HG02763 (cell line): ENCODE results near the gene CTNND2.

Source experiments
- ATAC-seq: cut with Tn5 transposase; IDR thresholded peaks from one replicate; pipeline ENCODE4 v1.9.1; 2021; ENCODE audit warnings: mild to moderate bottlenecking, moderate library complexity; ENCODE audit not compliant: unreplicated experiment

CTNND2 gene

DNA sequence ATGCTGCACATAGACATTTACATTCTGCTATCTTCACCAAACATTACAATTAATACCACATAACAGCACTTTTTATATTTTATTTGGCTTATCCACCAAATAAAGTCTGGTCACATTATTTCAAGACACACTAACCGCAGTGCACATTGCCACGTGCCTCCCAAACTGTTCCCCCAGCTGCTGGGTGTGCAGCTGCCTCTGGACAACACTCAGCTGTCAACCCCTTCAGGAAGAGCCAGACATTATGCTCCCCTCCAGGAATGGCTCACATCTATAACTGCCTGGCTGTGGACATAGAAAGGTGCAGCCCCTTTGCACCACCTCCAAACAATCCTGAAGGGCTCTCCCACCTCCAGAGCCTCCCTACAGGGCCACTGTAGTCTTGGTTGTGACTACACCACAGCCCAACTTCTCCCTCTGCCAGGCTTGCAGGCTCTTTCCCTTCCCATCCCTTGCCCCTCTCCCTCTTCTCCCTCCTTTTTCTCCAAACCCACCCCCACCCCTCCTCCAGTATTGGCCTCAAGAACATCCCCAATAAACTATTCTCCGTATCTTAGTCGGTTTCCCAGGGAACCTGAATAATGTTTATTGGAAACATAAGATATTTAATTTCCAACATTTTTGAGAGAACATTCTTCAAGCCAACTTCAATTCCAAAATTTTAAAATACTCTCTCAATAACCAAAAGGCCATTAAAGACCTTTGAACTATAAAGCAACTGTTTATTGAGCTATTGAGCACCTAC, 372.3 kb downstream of the CTNND2 start:
- ATAC-seq, result no peak

DNA sequence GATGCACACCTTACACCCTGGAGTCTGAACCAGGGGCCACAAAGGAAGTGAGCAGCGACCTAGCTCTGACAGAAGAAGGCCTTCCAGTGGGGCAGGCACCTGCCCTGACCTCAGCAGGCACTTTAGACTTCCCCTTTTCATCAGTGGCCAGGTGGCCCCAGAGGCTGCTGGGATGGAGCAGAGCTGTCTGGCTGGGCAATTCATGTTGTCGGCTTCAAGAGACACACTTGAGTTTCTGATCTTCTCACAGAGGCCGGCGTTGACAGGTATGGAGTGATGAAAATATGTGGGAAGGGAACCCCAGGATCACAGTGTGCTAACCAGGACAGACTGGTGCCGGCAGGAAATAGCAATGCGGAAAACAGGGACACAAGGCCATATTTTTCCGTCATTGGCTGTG, 375.5 kb downstream of the CTNND2 start:
- ATAC-seq, result no peak

DNA sequence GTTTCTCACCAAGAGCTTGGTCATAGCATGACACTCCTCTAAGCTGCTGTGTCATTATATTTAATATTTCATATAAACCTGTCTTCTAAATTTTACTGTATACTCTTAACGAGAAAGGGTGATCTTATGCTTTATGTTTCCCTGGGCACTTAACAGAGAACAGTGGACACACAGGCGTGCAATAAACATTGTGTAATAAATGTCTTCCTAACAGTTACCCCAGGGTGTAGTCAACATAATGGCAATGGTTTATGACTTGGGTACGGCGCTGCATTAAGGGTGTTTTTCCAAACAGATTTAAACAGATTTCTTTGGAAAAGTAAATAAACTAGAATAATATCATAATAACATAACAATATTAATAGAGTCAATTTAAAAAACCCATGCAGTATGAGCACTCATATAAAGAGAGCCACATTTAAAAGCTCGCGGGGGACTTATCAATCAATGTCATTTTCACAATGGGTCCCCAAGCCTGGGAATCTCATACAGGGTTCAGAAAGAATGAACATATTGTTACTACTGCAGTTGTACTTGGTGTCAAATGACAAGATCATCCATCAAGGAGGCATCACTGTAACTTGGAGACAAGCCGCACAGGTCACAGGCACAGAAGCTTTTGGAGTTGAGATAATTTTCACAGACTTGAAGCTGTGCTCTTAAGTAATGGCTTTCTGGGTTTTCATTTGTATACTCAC, 376.4 kb downstream of the CTNND2 start:
- no peak for ATAC-seq

GRCh38 chr5:11525020-11525419, 379.2 kb downstream of the CTNND2 start:
- ATAC-seq, result no peak

DNA sequence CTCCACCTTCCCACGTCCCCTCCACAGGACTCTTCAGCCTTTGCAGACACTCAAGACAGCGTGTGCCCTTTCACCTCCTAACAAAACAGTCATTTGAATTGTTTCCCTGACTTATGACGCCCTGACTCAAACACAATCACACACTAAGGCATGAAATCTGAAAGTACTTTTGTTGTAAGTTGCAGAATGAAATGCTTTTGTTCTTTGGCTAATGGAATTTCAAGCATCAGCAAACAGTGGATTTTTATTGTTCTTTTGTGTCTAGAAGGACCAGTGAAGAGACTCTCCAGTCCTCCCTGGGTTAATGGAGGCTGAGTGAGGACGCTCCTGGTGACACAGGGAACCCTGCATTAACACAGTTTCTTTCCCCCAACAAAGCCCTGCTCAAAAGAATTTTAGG, 380.1 kb downstream of the CTNND2 start:
- no peak for ATAC-seq

- ATAC-seq, result no peak
Observed at GRCh38 chr5:11522796-11523195, 381.4 kb downstream of the CTNND2 start.

DNA sequence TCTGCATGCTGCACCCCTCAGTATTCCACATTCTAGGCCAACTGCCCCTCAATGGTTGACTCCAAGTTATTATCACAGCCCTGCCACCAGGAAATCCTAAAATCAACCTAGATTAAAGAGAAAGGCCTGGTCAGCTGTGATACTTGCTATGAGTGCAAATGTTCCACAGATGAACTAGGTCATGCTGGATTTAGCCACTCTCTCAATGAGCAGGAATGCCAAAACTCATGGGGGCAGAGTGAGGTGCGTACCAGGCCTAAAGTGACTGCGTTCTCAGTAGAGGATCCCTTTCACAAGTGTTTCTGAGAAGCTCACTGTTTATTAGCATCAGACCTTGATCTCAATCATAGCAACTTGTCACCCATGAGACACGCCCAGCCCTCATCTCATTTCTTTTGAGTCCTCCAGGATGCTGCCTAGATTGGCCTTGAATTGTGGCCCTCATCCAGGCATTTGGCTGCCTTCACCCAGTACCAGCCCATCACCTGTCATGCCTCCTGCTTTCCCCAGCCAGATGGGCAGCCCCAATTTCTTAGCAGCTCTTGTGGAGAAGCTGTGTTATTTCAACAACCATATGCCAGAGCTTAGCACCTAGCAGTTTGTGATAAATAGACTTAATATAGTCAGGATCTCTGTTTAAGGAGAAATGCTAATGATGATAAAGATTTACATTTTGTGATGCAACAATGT, 383.9 kb downstream of the CTNND2 start:
- ATAC-seq, result no peak

GRCh38 chr5:11519236-11519635, 385.0 kb downstream of the CTNND2 start:
- ATAC-seq, result no peak

GRCh38 chr5:11518676-11519075, 385.6 kb downstream of the CTNND2 start:
- no peak for ATAC-seq

- ATAC-seq, result no peak
Observed at GRCh38 chr5:11514705-11515432, 389.4 kb downstream of the CTNND2 start.

DNA sequence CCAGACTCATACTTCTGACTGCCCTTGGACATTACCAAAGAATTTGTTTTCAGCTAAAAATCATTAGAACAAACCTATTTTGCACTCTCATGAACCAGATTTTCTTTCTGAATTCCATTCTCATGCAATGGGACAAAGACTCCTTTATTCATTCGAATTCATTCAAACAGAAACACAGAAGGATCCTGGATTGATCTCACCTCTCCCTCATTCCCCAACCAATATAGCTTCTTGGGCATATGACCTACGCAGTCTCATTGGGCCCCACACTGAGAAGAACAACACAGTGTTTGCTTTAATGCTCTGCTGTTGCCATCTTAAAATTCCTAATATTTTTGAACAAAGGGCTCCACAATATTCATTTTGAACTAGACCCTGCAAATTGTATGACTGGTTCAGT, 392.4 kb downstream of the CTNND2 start:
- ATAC-seq, result no peak

GRCh38 chr5:11510889-11511288, 393.4 kb downstream of the CTNND2 start:
- no peak for ATAC-seq

GRCh38 chr5:11509793-11510192, 394.5 kb downstream of the CTNND2 start:
- ATAC-seq, result no peak

DNA sequence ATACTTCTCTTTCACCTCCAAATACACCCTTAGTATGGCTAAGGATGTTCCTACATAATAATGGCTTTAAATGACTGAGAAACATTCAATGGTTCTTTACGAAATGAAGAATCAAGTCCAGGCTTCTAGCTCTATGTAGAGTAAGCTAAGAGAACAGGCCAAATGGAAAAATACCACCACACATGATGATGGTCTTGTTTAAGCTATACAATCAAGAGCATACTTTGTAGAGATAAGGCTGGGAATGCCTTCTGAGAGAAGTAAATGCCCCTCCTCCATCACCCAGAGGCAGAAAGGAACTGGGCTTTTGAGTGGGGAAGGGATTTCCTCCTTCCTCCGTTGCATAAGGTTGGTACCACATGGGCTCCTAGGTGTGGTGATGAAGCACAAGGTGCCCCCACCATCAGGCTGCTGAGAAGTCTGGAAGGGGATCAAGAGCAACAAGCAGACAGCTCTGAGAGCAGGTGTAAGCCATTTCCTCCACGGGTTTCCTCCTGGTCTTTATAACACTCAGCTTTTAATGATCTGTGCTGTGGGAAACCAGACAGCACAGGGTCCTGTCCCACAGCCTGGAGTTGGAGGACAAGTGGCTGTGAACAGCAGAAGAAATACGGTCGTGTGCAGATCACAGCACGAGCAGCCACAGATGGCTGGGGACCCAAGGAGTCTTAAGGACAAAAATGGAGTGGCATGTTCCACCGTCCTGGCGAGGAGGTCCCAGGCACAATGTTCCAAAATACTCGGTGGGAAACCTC, 396.9 kb downstream of the CTNND2 start:
- ATAC-seq, result no peak

DNA sequence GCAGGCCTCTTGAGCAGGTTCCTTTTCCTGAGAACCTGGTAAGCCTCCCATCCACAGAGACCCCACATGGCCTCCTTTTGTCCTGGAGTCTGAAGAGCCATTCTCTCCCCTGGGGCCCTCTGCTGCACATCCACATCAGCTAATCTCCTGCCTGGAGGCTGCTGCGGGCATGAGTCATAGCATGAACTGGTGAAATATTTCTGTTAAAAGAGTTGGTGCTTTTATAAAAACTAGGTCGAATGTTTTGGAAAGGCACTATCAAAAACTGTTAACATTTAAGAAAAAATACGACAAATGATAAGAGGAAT, 399.4 kb downstream of the CTNND2 start:
- ATAC-seq, result no peak

DNA sequence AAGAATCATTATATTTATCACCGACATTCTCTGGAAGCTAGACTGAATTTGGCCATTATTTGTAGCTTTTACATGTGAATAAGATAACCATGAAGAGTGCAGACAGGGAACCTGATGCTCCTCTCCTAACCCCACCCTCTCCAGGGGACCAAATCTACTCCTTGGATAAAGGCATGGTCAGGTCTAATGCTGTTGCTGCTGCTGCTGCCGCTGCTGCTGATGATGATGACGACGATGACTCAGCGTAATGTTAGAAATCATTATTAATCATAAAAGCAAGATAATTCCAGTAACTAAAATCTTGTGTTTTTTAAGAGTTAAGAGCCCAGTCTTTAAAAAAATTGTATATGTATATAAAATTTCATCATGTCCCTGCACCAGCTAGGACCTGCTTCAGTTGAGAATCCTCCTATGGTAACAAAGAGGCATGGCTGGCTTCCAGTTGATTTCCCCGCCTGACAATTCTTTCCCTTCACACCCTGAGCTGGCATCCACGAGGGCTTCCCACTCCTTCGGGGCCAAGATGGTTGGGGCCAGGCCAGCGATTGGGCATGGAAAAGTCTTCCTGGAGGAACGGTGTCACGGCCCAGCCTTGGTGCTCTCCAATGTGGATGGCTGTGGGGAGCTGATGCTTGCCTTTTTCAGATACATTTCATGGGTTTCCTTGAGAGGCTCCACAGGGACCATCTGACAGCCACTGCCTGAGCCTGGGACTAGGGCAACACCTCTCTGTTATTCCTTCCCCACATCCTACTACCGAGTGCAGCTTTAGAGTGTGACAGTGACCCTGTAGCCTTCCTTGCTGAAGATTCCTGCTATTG, 400.0 kb downstream of the CTNND2 start:
- no peak for ATAC-seq

- ATAC-seq, result no peak
Observed at GRCh38 chr5:11502783-11503182, 401.5 kb downstream of the CTNND2 start.

GRCh38 chr5:11497651-11498050, 406.6 kb downstream of the CTNND2 start:
- no peak for ATAC-seq

- ATAC-seq, result no peak
Observed at GRCh38 chr5:11496137-11496719, 408.0 kb downstream of the CTNND2 start.

DNA sequence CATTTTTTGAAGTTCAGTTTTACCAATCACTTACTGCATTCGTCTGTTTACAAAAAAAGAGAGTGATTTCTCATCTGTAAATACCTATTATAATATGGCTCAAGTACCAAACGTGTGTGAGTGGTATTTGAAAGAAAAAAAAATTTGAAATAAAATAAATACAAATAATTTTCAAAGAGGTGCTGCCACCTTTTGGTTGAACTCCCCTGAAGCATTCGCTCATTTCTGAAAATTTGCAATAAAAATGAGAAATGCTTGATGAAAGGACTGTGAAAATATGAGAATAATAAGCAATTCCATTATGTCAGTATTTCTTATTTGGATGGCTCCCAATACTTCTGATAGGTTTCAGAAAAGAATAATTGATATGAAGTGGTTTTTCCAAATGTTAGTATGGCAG, 409.9 kb downstream of the CTNND2 start:
- ATAC-seq, result no peak
